Mucosa of rectum (tissue), 2 donors: ENCODE data around the gene RBMS1.

Experiments used
- H3K27ac ChIP-seq, 2 donors: one replicate each; pipeline ENCODE4 v1.7.0; 2013; ENCODE audit warnings: inconsistent platforms in 2 of 2, low read depth in 2 of 2, low read length in 2 of 2
- H3K27me3 ChIP-seq, 2 donors: one replicate each; pipeline ENCODE4 v1.7.0; 2013; ENCODE audit warnings: low read length in 2 of 2; ENCODE audit not compliant: control insufficient read depth in 2 of 2, insufficient read depth in 2 of 2
- H3K36me3 ChIP-seq, 2 donors: one replicate each; pipeline ENCODE4 v1.7.0; 2013; ENCODE audit warnings: low read length in 2 of 2; ENCODE audit not compliant: control insufficient read depth in 2 of 2, insufficient read depth in 2 of 2
- H3K4me1 ChIP-seq, 2 donors: one replicate each; pipeline ENCODE4 v1.7.0; 2013; ENCODE audit warnings: low read length in 2 of 2, mild to moderate bottlenecking in 1 of 2; ENCODE audit not compliant: control insufficient read depth in 2 of 2, insufficient read depth in 2 of 2
- H3K4me3 ChIP-seq, 2 donors: one replicate each; pipeline ENCODE4 v1.7.0; 2013; ENCODE audit warnings: low read length in 2 of 2
- H3K9ac ChIP-seq, 2 donors: one replicate each; pipeline ENCODE4 v1.7.0; 2013; ENCODE audit warnings: low read length in 2 of 2, low read depth in 1 of 2, mild to moderate bottlenecking in 1 of 2
- H3K9me3 ChIP-seq, 2 donors: one replicate each; pipeline ENCODE4 v1.7.0; 2013; ENCODE audit warnings: low read length in 2 of 2; ENCODE audit not compliant: control insufficient read depth in 2 of 2
- donor health status: healthy.
- donor health status: Normal muscosa, but diverticular disease.

RBMS1 gene

DNA sequence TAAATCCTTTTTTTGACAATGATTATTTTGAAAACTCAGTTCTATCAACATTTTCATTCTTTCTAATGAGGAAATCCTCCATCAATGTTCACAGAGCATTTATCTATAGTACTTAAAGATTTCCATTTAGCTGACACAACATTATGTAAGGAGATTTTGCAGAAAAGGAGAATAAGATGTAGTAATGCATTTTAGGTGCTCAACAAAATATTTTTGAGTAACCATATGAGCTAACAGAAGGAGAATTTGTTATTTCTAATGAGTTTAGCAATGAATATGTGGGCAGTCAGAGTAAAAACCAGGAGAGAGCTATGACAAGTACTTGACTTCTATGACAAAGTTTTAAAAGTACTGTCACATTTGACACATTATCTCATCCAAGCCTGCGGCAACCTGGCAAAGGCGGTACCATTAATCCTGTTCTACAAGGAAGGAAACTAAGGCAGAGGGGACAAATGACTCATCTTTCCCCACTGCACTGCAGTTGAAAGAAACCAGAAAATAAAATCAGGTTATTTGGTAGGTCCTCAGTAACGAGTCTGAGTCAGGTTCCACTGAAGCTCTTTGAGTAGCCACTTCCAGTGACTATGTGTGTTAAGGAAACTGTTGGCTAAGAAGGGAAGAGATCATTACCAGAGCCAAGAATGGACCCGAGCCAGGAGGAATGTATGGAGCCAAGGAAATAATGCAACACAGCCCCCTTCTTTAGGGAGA is 159.4 kb downstream of the RBMS1 start:
- Histone ChIP-seq H3K36me3 (no peaks in the 10 kb centered on the region), H3K27ac (no peak overlapping the region), H3K27me3 (peaks cover 0 to 4% of the 10 kb centered on the region in 2 donors), H3K9me3 (no peaks in the 10 kb centered on the region), H3K4me3 (no peak overlapping the region), H3K9ac (no peak overlapping the region), H3K4me1 (peaks cover 0 to 2% of the 10 kb centered on the region in 2 donors)

DNA sequence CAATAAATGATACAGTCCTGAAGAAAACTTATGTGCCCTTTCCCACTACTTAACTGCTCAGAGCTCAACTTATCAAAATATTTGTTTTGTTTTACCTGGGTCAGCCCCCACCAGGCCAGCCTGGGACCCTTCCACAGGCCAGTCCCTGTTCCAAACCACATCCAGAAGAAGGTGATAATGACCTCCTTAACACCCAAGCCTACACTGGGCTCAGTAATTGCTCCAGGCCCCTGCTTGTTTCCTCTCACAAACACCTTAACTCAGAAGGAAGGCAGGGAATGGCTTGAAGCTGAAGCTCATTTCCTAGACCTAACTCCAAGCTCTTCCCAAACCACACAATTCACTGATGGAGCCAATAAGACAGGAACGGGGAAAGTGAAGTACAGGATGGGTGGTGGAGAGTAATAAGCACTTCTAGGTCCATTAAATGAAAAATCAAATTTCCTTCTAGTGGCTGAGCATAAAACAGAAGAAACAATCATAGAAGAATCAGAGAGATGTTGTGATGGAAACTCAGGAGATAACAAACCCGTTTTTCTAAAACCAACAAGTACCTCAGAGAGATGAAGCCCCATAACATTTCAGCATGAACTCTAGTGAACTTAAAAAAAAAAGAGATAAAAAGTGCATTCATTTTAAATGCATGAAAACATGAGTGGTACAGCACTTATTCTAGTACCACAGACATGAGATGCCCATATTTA is 160.1 kb downstream of the RBMS1 start:
- peaks cover 0 to 4% of the 10 kb centered on the region in 2 donors for H3K4me1 ChIP-seq

DNA sequence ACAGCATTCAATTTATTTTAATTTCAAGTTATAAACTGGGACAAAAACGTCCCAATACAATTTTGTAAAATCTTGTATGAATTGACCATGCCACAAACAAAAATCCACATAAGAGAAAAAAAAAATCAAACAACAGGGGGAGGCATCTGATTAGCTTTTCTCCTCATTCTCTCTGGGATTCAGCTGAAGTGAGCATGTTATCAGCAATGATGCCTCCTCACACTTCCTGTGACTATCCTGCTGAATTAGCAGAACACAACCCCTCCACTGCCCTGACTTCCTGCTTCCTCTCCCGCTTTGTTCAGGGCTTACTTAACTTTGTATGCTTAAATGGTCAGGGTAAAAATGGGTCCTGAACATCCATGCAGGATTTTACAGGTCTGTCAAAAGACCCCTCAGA is 161.3 kb downstream of the RBMS1 start:
- Histone ChIP-seq H3K27ac (no peak overlapping the region), H3K9me3 (no peaks in the 10 kb centered on the region), H3K9ac (no peak overlapping the region), H3K36me3 (no peaks in the 10 kb centered on the region), H3K27me3 (peaks cover 0 to 4% of the 10 kb centered on the region in 2 donors), H3K4me3 (no peak overlapping the region), H3K4me1 (peaks cover 0 to 4% of the 10 kb centered on the region in 2 donors)

More for the DNA sequence above, 160.1 kb downstream of the RBMS1 start:
- Histone ChIP-seq H3K27ac (no peak overlapping the region), H3K36me3 (no peaks in the 10 kb centered on the region), H3K27me3 (peaks cover 0 to 4% of the 10 kb centered on the region in 2 donors), H3K9me3 (no peaks in the 10 kb centered on the region), H3K9ac (no peak overlapping the region), H3K4me3 (no peak overlapping the region)

DNA sequence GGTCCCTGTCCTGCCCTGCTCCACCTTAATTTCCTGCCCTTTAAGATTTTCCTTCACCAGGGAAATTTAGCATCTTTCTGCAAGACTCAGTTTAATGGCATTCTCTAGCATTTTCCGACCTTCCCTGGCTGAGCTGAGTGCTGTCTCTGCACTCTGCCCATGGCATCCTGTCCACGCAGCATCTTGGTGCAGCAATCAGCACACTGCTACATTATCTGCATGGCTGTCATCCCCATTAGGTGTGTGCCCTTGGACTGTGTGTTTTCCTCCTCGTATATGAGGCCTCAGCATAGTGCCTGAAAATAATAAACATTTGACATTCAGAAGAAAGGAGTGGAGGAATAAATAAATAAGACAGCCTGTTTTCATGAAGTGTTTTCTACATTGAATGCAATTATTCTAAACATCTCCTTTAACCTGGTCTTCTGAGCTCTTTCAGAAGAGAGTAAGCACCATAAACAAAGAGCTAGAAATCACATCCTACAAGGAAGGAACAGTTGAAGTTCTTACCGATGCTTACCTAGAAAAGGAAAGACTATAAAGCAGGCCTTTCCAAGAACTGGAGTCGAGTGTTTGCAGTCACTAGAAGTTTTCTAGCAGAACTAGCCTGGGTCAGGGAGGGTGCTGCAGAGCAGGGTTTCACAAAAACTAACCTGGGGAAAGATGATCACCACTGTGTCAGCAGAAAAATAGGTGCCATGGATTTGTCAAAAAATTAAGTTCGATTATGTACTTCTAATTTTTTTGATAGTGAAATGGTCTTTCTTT is 162.2 kb downstream of the RBMS1 start:
- Histone ChIP-seq H3K9ac (no peak overlapping the region), H3K36me3 (no peaks in the 10 kb centered on the region), H3K27ac (no peak overlapping the region), H3K9me3 (no peaks in the 10 kb centered on the region), H3K4me3 (no peak overlapping the region), H3K27me3 (peaks cover 0 to 4% of the 10 kb centered on the region in 2 donors), H3K4me1 (peaks cover 0 to 2% of the 10 kb centered on the region in 2 donors)

DNA sequence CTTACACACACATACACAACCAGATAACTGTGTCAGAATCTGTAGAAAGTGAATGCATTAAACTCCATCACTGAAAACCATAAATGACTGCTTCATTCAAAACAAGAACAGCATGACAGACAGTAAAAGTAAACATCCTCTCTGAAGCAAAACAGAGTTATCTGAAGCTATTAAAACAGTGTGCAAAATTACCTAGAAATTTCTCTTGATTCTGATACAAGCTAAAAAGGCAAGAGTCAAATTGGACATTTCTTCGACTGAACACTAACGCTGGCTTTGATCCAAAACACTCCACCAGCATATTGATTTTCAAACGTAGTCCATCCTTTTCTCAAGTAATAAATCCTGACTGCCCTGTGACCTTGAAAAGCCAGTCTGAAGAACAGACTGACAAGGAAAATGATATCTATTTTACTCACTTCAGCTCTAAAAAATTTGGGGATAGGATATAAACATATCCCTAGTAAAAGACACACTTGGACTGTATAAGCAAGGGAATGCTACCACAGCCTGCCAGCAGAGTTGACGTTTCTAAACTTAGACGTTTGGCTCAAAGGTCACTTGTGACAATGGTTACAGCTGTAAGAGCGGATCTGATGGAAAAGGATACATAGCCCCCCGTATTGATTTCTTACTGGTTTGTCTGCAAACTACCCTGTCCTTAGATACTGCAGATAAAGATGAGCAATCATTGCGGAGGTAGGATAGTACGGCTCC is 164.6 kb downstream of the RBMS1 start:
- no peak overlapping the region for H3K27ac ChIP-seq
- H3K4me3 ChIP-seq = no peak overlapping the region
- H3K9me3 ChIP-seq = no peaks in the 10 kb centered on the region
- H3K9ac ChIP-seq = no peak overlapping the region
- peaks cover 0 to 4% of the 10 kb centered on the region in 2 donors for H3K27me3 ChIP-seq
- H3K4me1 ChIP-seq = peaks cover 0 to 2% of the 10 kb centered on the region in 2 donors
- no peaks in the 10 kb centered on the region for H3K36me3 ChIP-seq

DNA sequence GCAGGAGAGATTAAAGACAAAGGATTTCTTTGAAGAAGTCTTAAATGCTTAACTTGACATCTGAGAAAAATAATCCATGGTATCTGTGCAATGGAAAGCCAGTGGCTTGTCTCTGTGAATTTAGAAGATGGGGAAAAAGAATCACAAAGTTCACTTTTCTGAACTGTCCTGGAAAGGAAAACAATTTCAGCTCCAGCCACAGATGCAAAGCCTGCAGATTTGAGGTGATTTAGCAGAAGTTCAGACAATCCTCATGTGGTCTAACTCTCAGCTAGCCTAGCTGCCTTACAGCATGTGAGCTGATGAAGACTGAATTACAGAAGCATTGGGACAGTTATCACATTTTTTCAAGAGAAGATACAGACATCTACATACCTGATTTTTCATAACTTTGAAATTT is 166.8 kb downstream of the RBMS1 start:
- no peaks in the 10 kb centered on the region for H3K27me3 ChIP-seq
- no peak overlapping the region for H3K27ac ChIP-seq
- no peaks in the 10 kb centered on the region for H3K9me3 ChIP-seq
- no peak overlapping the region for H3K9ac ChIP-seq
- no peaks in the 10 kb centered on the region for H3K36me3 ChIP-seq
- H3K4me3 ChIP-seq = no peak overlapping the region
- peaks cover 0 to 2% of the 10 kb centered on the region in 2 donors for H3K4me1 ChIP-seq

DNA sequence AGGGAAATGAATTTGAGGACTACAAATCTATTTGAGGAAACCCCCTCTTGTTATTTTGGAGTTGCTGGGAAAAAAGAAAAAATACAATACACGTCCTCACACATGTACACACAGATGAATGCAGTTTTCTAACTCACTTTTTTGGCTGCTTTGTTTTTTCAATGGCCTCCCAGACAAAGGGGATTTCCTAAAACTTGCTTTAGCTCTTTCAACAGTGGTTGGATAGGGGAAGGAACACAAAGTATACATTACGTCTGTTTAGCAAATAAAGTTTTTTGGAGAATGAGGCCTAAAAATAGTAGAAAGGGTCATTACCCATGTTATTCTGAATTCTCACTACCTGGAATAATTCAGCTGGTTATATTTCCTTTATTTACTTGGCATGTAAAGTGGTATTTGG is 168.2 kb downstream of the RBMS1 start:
- Histone ChIP-seq H3K27ac (no peak overlapping the region), H3K4me1 (peaks cover 3 to 7% of the 10 kb centered on the region in 2 donors), H3K9ac (no peak overlapping the region), H3K36me3 (no peaks in the 10 kb centered on the region), H3K4me3 (no peak overlapping the region), H3K27me3 (no peaks in the 10 kb centered on the region), H3K9me3 (no peaks in the 10 kb centered on the region)

DNA sequence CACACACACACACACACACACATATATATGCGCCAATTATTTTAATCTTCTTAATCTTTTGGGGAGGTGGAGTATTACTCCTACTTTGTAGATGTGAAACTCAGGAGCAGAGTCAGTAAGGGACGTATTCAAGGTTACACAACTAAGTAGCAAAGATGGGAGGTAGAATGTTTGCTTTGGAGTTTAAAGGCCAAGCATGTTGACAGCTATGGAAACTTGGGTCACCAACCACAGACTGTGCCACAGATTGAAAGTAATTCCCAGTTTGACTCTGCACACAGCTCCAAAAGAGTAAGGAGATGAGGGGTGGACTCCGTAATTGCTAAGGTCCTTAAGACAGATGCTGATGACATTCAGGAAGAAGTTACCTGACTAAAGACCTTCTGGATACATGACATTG is 168.7 kb downstream of the RBMS1 start:
- no peaks in the 10 kb centered on the region for H3K36me3 ChIP-seq
- H3K27ac ChIP-seq = no peak overlapping the region
- H3K9me3 ChIP-seq = no peaks in the 10 kb centered on the region
- H3K9ac ChIP-seq = no peak overlapping the region
- H3K27me3 ChIP-seq = no peaks in the 10 kb centered on the region
- H3K4me1 ChIP-seq = peaks cover 3 to 7% of the 10 kb centered on the region in 2 donors
- no peak overlapping the region for H3K4me3 ChIP-seq

DNA sequence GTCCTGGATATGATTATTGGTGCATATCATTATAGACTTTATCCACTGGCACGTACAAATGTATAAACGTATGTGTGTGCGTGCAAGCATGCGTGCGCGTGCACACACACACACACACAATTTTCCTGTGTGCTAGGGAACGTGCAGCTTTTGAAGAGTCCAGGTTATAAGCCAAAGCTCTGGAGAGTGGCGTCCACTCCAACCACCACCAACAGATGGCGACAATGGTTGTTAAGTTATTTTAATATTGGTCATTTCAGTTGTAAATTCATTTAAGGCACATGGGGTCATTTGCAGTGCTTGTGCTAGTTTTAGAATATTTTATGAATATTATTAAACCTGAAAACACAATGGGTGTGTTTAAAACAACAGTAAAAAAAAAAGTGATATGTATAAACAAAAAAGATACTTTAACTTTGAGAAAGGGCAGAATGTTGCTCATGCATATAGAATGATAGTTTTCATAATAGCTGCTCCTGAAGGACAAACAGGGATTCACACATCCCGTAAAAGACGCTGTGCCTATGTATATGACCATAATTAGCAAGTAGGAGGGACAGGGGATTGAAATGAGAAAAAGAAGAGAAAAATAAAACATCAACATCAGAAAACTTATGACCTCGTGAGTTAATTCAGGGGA is 169.3 kb downstream of the RBMS1 start:
- peaks cover 3 to 7% of the 10 kb centered on the region in 2 donors for H3K4me1 ChIP-seq
- H3K9me3 ChIP-seq = no peaks in the 10 kb centered on the region
- H3K9ac ChIP-seq = no peak overlapping the region
- H3K36me3 ChIP-seq = no peaks in the 10 kb centered on the region
- H3K27ac ChIP-seq = no peak overlapping the region
- no peak overlapping the region for H3K4me3 ChIP-seq
- no peaks in the 10 kb centered on the region for H3K27me3 ChIP-seq
